ENCODE measurements around the gene ELMO3.
A peak's percentile ranks its signal among the peaks of the same experiment; 100 is the strongest.

Gene ELMO3

GRCh38 chr16:67163999-67164558, 34.9 kb upstream of the ELMO3 start:
- DNase-seq = no peak

- no peak for DNase-seq
Observed at GRCh38 chr16:67164599-67165061, 34.3 kb upstream of the ELMO3 start, which contains the start of gene HSF4. TSS of gene HSF4 (plus strand) at chr16:67164745. CDS start at chr16:67164812, 67 bp downstream.

GRCh38 chr16:67165121-67166078, 33.5 kb upstream of the ELMO3 start:
- DNase-seq = no peak

GRCh38 chr16:67166110-67166547, 32.8 kb upstream of the ELMO3 start:
- no peak for DNase-seq

GRCh38 chr16:67166598-67167168, 32.2 kb upstream of the ELMO3 start:
- no peak for DNase-seq

- no peak for DNase-seq
Observed at GRCh38 chr16:67167588-67167987, 31.3 kb upstream of the ELMO3 start.

- DNase-seq = no peak
Observed at GRCh38 chr16:67169011-67169451, 29.9 kb upstream of the ELMO3 start.

GRCh38 chr16:67169642-67170167, 29.2 kb upstream of the ELMO3 start:
- peak; percentile 47 for DNase-seq

GRCh38 chr16:67170168-67170948, 28.6 kb upstream of the ELMO3 start, which contains the start of gene NOL3:
TSS of gene NOL3 (plus strand) at chr16:67170538.
- no peak for DNase-seq

- DNase-seq = no peak
Observed at GRCh38 chr16:67170949-67171649, 27.8 kb upstream of the ELMO3 start.

- no peak for DNase-seq
Observed at GRCh38 chr16:67173323-67173722, 25.6 kb upstream of the ELMO3 start.

GRCh38 chr16:67173808-67174705, 24.9 kb upstream of the ELMO3 start:
- peak; percentile 59 for DNase-seq

- no peak for DNase-seq
Observed at GRCh38 chr16:67174706-67175231, 24.2 kb upstream of the ELMO3 start.

- DNase-seq = no peak
Observed at GRCh38 chr16:67176662-67177061, 22.3 kb upstream of the ELMO3 start.

- peak; percentile 57 for DNase-seq
Observed at GRCh38 chr16:67177743-67178699, 20.9 kb upstream of the ELMO3 start.

GRCh38 chr16:67179421-67180080, 19.4 kb upstream of the ELMO3 start:
- no peak for DNase-seq

- DNase-seq = no peak
Observed at GRCh38 chr16:67180166-67180565, 18.8 kb upstream of the ELMO3 start.

GRCh38 chr16:67181346-67181745, 17.6 kb upstream of the ELMO3 start:
- DNase-seq = no peak

GRCh38 chr16:67182288-67182687, 16.6 kb upstream of the ELMO3 start:
- DNase-seq = no peak

All from activated naive CD4-positive, alpha-beta T cell treated with anti-CD3 and anti-CD28 coated beads, Interleukin-2, amount 50 U/mL, for 16 hours (primary cell).